T-helper 2 cell treated with Interferon-gamma antibody and Interleukin-4, amounts not matched to agents 100 ng/mL and 5 ng/mL, for 36 hours (primary cell): ENCODE measurements around the gene ARHGDIG. TPM values are rescaled to one million over a fixed set of nuclear protein-coding genes. Genes with fewer than 3 reads are reported as not detected.
"Not testable (repeated sequence)": the region's sequence is repeated elsewhere in the genome, so short reads cannot be mapped to it uniquely, and the experiment has no call there.

ENCODE experiments used
- intact Hi-C: fragments of 100-400 bp; cut with micrococcal nuclease; formaldehyde crosslinking; loops from one replicate; pipeline ENCODE4 v1.15.1; 2023
- total RNA-seq: library from RNA; stranded (reverse); gene quantifications from 2 replicates; pipeline ENCODE4 v1.2.3, GENCODE V29; 2022

ARHGDIG gene
- total RNA-seq, 1 donor from 2014 or later, result not detected

- intact Hi-C loops, result loop anchor here (2.0 kb wide), 1 partner anchor 29 kb away; the partner anchor contains the start of gene AXIN1
These were observed 43.7 kb downstream of the ARHGDIG start for GRCh38 chr16:324201-324450.

- intact Hi-C loops, result loop anchor here (2.0 kb wide), 1 partner anchor 28 kb away; the partner anchor contains the start of gene AXIN1
These were observed 44.3 kb downstream of the ARHGDIG start for GRCh38 chr16:324451-325334.

GRCh38 chr16:325375-326145 lies 45.2 kb downstream of the ARHGDIG start:
- intact Hi-C loops, result loop anchor here (2.0 kb wide), 1 partner anchor 27 kb away; the partner anchor contains the start of gene AXIN1

DNA sequence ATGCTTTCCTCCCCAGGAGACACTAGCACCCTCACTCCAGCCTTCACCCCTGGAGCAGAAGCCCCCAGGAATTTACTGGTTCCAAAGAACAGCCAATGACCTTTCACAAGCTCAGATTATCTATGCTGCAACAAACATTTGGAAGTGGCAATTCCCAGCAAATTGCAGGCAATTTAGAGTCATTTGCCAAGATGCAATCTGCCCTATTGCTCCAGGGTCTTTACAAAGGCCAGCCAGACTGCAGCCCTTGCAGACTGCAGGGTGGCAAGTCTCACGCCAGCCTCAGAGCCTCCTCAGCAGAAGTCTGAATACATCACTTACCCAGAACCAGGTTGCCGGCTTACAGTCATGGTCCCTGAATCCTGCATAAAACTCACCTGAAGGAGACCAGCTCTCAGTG lies 50.4 kb downstream of the ARHGDIG start:
- intact Hi-C loops, result no loop called here

GRCh38 chr16:331181-331814 lies 50.9 kb downstream of the ARHGDIG start:
- intact Hi-C loops, result not testable (repeated sequence)

Other genes with a start within 250 kb of the ARHGDIG start
- gene POLR3K, start 227.0 kb upstream of the ARHGDIG start, total RNA-seq, result 48.5 and 49.1 TPM in 2 replicates
- gene SNRNP25, start 226.8 kb upstream of the ARHGDIG start, total RNA-seq, result 83.7 and 85.7 TPM in 2 replicates
- 0.11 TPM in 1 of 2 replicates, not detected in the other for gene RHBDF1, start 208.0 kb upstream of the ARHGDIG start, total RNA-seq
- gene MPG, start 202.4 kb upstream of the ARHGDIG start, total RNA-seq, result 53.2 and 57.4 TPM in 2 replicates
- gene NPRL3, start 141.9 kb upstream of the ARHGDIG start, total RNA-seq, result 33.5 and 35.7 TPM in 2 replicates
- gene HBZ, start 127.9 kb upstream of the ARHGDIG start, total RNA-seq, result not detected in 2 replicates
- gene HBM, start 114.6 kb upstream of the ARHGDIG start, total RNA-seq, result not detected in 2 replicates
- gene HBA2, start 107.7 kb upstream of the ARHGDIG start, total RNA-seq, result not detected in 2 replicates
- not detected in 2 replicates for gene HBA1, start 103.9 kb upstream of the ARHGDIG start, total RNA-seq
- not detected in 2 replicates for gene HBQ1, start 100.1 kb upstream of the ARHGDIG start, total RNA-seq
- 79.1 and 80.8 TPM in 2 replicates for gene LUC7L, start 51.1 kb upstream of the ARHGDIG start, total RNA-seq
- gene FAM234A, start 45.8 kb upstream of the ARHGDIG start, total RNA-seq, result 29.4 and 32.2 TPM in 2 replicates
- 0.11 and 0.34 TPM in 2 replicates for gene RGS11, start 4.6 kb upstream of the ARHGDIG start, total RNA-seq
- not detected in 2 replicates for gene PDIA2, start 2.6 kb downstream of the ARHGDIG start, total RNA-seq
- 31.1 TPM in 2 replicates for gene AXIN1, start 72.1 kb downstream of the ARHGDIG start, total RNA-seq
- gene MRPL28, start 89.9 kb downstream of the ARHGDIG start, total RNA-seq, result 79.6 and 80.2 TPM in 2 replicates
- gene PGAP6, start 101.4 kb downstream of the ARHGDIG start, total RNA-seq, result 32.4 and 34.8 TPM in 2 replicates
- gene NME4, start 116.6 kb downstream of the ARHGDIG start, total RNA-seq, result 59.4 and 60.9 TPM in 2 replicates
- gene DECR2, start 121.3 kb downstream of the ARHGDIG start, total RNA-seq, result 11.5 and 11.8 TPM in 2 replicates
- gene RAB11FIP3, start 145.1 kb downstream of the ARHGDIG start, total RNA-seq, result 30.6 and 33.3 TPM in 2 replicates
- 87.2 and 89.0 TPM in 2 replicates for gene CAPN15, start 247.1 kb downstream of the ARHGDIG start, total RNA-seq